Smooth muscle cell of trachea (primary cell): ENCODE measurements around the gene TCEAL1. TPM values are rescaled to one million over a fixed set of nuclear protein-coding genes. Genes with fewer than 3 reads are reported as not detected.

Source experiments
- total RNA-seq: library from RNA; depleted of rRNA; stranded (reverse); fragments of >200 nt; gene quantifications from 2 replicates; pipeline ENCODE4 v1.2.1, GENCODE V29; 2014

Gene TCEAL1
- total RNA-seq = 20.5 and 30.8 TPM in 2 replicates

GRCh38 chrX:103628386-103629317 is at the start of gene TCEAL1:
TCEAL1 (plus strand) TSS chrX:103628975; CDS start chrX:103629917, 942 bp downstream.

GRCh38 chrX:103585411-103586313 is 43.1 kb upstream of the TCEAL1 start, which contains the start of gene TCEAL4:
TCEAL4 (plus strand) TSS chrX:103585515; CDS start chrX:103586676, 1,161 bp downstream.

GRCh38 chrX:103607364-103608305 is 21.1 kb upstream of the TCEAL1 start, which contains the start of gene TCEAL3:
TCEAL3 (plus strand) TSS chrX:103607963; CDS start chrX:103609065, 1,102 bp downstream.

Other genes with a start within 250 kb of the TCEAL1 start
- under 0.01 and 0.15 TPM in 2 replicates for gene RAB40A, start 109.5 kb upstream of the TCEAL1 start, total RNA-seq
- 32.6 and 43.5 TPM in 2 replicates for gene TCEAL4, start 43.5 kb upstream of the TCEAL1 start, total RNA-seq
- gene TCEAL3, start 21.0 kb upstream of the TCEAL1 start, total RNA-seq = 15.5 and 17.7 TPM in 2 replicates
- 396 and 849 TPM in 2 replicates for gene MORF4L2, start 57.7 kb downstream of the TCEAL1 start, total RNA-seq
- 0.17 TPM in 1 of 2 replicates, not detected in the other for gene TMEM31, start 81.9 kb downstream of the TCEAL1 start, total RNA-seq
- gene PLP1, start 147.9 kb downstream of the TCEAL1 start, total RNA-seq = 0.44 and 1.5 TPM in 2 replicates
- 0.66 and 0.73 TPM in 2 replicates for gene RAB9B, start 203.3 kb downstream of the TCEAL1 start, total RNA-seq